B cell (primary cell): Measurements from ENCODE around the gene NOL4L. TPM values are rescaled to one million over a fixed set of nuclear protein-coding genes. Genes with fewer than 3 reads are reported as not detected.

ENCODE experiments used
- ATAC-seq: fragments of 200-7000 bp; cut with Tn5 transposase; one replicate; pipeline ENCODE4 v1.10.0; 2021; ENCODE audit warnings: low read depth, mild to moderate bottlenecking, moderate number of reproducible peaks, moderate library complexity
- CTCF ChIA-PET: fragments of 350-600 bp; sonication (Branson Sonifier 250); formaldehyde crosslinking; loops from one replicate; lab custom pipeline; 2021; ENCODE audit warnings: antibody characterized with exemption, inconsistent platforms; lab: Charles Lee
- POLR2A ChIA-PET: fragments of 350-600 bp; sonication (Branson Sonifier 250); formaldehyde crosslinking; loops from one replicate; lab custom pipeline; 2021; ENCODE audit warnings: antibody characterized with exemption; lab: Charles Lee
- DNase-seq: peaks from one replicate; pipeline ENCODE4 v3.0.0; 2013
- H2AFZ ChIP-seq: 2 replicates; pipeline ENCODE4 v1.6.1; 2012; ENCODE audit warnings: mild to moderate bottlenecking, low read depth, low read length; ENCODE audit not compliant: insufficient read depth, poor library complexity, severe bottlenecking
- H3K27ac ChIP-seq, 2 donors: 1 replicate in 1 of 2; 2 replicates in 1 of 2; pipeline ENCODE4 v1.5.1; 2012 to 2013; ENCODE audit warnings: low read length in 2 of 2, mild to moderate bottlenecking in 2 of 2, moderate library complexity in 1 of 2
- H3K27me3 ChIP-seq, 4 experiments: fragments of 200-600 bp in 1 of 4; sonication (generic) in 1 of 4; replicated peaks in 1 of 4; 1 replicate in 2 of 4; 2 replicates in 2 of 4; pipeline versions ENCODE4 v1.6.1 to v1.7.0; 2013 to 2016; ENCODE audit warnings: low read length in 3 of 4, mild to moderate bottlenecking in 2 of 4, mixed read lengths in 1 of 4, moderate library complexity in 1 of 4; ENCODE audit not compliant: insufficient read depth in 4 of 4, control insufficient read depth in 3 of 4; ENCODE audit errors: control extremely low read depth in 1 of 4
- H3K36me3 ChIP-seq, 2 experiments: replicated peaks in 1 of 2; 1 replicate in 1 of 2; 2 replicates in 1 of 2; pipeline versions ENCODE4 v1.6.1 to v1.7.1; 2013; ENCODE audit warnings: low read length in 1 of 2; ENCODE audit not compliant: insufficient read depth in 2 of 2, control insufficient read depth in 1 of 2; ENCODE audit errors: control extremely low read depth in 1 of 2, extremely low read depth in 1 of 2
- H3K4me1 ChIP-seq, 2 donors: fragments of 200-600 bp in 1 of 2; sonication (generic) in 1 of 2; 1 replicate in 1 of 2; 2 replicates in 1 of 2; pipeline versions ENCODE4 v1.5.1 to v1.6.1; 2013 to 2017; ENCODE audit warnings: low read length in 2 of 2; ENCODE audit not compliant: control insufficient read depth in 2 of 2, insufficient read depth in 2 of 2
- H3K4me2 ChIP-seq: replicated peaks from 2 replicates; pipeline ENCODE3; 2012; ENCODE audit warnings: mild to moderate bottlenecking, low read depth, low read length; ENCODE audit not compliant: poor library complexity, severe bottlenecking
- H3K4me3 ChIP-seq, 5 experiments: fragments of 200-600 bp in 1 of 5; sonication (generic) in 1 of 5; 1 replicate in 3 of 5; 2 replicates in 2 of 5; pipeline versions ENCODE4 v1.5.1 to v1.7.0; 2011 to 2016; ENCODE audit warnings: low read length in 4 of 5, mild to moderate bottlenecking in 4 of 5, low read depth in 2 of 5, control low read depth in 1 of 5, moderate library complexity in 1 of 5; ENCODE audit not compliant: insufficient read depth in 1 of 5; ENCODE audit errors: control extremely low read depth in 1 of 5, extremely low read depth in 1 of 5
- H3K79me2 ChIP-seq: fragments of 200-600 bp; sonication (generic); one replicate; pipeline ENCODE4 v1.6.0; 2016; ENCODE audit warnings: low read length; ENCODE audit not compliant: control insufficient read depth, insufficient read depth
- H3K9ac ChIP-seq: fragments of 200-600 bp; sonication (generic); 2 replicates; pipeline ENCODE4 v1.6.1; 2017; ENCODE audit warnings: mild to moderate bottlenecking, low read length, moderate library complexity
- H3K9me3 ChIP-seq, 3 donors: one replicate each; pipeline versions ENCODE4 v1.6.1 to v1.7.1; 2013; ENCODE audit warnings: low read length in 2 of 3; ENCODE audit not compliant: control insufficient read depth in 2 of 3, insufficient read depth in 1 of 3; ENCODE audit errors: control extremely low read depth in 1 of 3
- H4K20me1 ChIP-seq: 2 replicates; pipeline ENCODE4 v1.6.0; 2012; ENCODE audit warnings: mild to moderate bottlenecking, low read length; ENCODE audit not compliant: insufficient read depth, control insufficient read depth, poor library complexity, severe bottlenecking
- H3K27ac Mint-ChIP-seq: one replicate; pipeline ENCODE4 v1.8.0; 2021; ENCODE audit warnings: mixed read lengths
- H3K27me3 Mint-ChIP-seq: one replicate; pipeline ENCODE4 v1.8.0; 2021; ENCODE audit warnings: mixed read lengths
- H3K4me1 Mint-ChIP-seq: one replicate; pipeline ENCODE4 v1.8.0; 2021; ENCODE audit warnings: mixed read lengths
- H3K4me3 Mint-ChIP-seq: one replicate; pipeline ENCODE4 v1.8.0; 2021; ENCODE audit warnings: mixed read lengths
- H3K9me3 Mint-ChIP-seq: one replicate; pipeline ENCODE4 v1.8.0; 2022; ENCODE audit warnings: mixed read lengths; ENCODE audit not compliant: insufficient read depth
- EZH2 ChIP-seq: IDR thresholded peaks from 2 replicates; pipeline ENCODE4 v1.6.1; 2012; ENCODE audit warnings: borderline replicate concordance, low read depth, mild to moderate bottlenecking, moderate library complexity, low read length; ENCODE audit not compliant: insufficient read depth, poor library complexity, severe bottlenecking
- WGBS: methylation state at CpG from one replicate; pipeline ENCODE4 v1.1.5; 2013; ENCODE audit warnings: missing lambda C conversion rate; ENCODE audit not compliant: insufficient coverage; 5-methylcytosine and 5-hydroxymethylcytosine counted together
- intact Hi-C: fragments of 100-400 bp; cut with micrococcal nuclease; formaldehyde crosslinking; loops from one replicate; pipeline ENCODE4 v1.10.0; 2022
- polyA plus RNA-seq: library from polyadenylated mRNA; depleted of rRNA; stranded (reverse); fragments of >200 nt; gene quantifications from 2 replicates; pipeline ENCODE4 v1.2.3, GENCODE V29; 2012
- total RNA-seq, 2 donors: library from RNA; stranded (reverse); fragments of 120-200 nt in 1 of 2; gene quantifications; 1 replicate in 1 of 2; 2 replicates in 1 of 2; pipeline versions ENCODE4 v1.2.3 to v1.2.4, GENCODE V29; 2013 to 2022
- TF ChIP-seq, protein P1 (sequence below): fragments of 200-600 bp; IDR thresholded peaks from one replicate; pipeline ENCODE4 v1.8.0; 2022; ENCODE audit warnings: antibody characterized with exemption, mild to moderate bottlenecking

The NOL4L gene
- total and polyA plus RNA-seq, 2 donors (not counting 1 experiment from before 2014, with no cell fraction given) = 6.5 to 7.9 TPM

DNA sequence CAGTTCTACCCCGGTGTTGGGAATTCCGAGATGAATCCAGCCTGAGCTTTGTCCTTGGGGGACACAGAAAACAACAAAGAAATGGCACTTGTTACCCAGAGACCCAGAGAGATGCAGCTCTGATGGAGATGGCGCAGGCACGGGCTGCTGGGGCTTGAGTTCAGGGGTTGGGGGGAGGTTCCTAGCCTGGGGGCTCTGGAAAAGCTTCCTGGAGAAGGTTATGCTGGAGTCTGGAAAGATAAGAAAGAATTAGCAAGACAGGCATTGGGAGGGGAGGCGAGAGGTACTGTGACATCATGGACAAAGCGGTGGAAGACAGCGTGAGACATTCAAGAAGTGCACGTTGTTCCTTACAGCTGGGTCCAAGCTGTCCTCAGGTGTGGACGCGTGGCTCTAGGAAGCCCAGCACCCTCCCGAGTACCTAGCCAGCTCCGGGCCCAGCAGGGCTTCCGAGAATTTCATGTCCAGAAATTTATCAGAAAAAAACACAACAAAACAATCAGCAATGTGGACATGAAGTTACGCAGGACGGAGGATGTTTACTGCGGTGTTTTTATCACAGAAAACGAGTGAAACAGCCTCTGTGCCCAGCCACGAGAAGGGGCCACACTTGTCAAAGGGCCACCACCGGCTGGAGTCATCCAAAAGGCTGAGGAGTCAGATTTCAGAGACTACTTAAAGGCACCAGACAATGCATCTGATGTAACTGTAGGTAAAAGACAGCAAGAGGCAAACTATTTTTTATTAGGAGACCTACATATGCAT is 49.1 kb upstream of the NOL4L start:
- ChIA-PET POLR2A (no interaction called here), CTCF (interaction anchor here (0.6 to 2.7 kb wide), 2 partner anchors 18 to 1210 kb away, joined by 3 to 7 read pairs; no protein-coding TSS in a partner anchor)
- H3K4me1 Mint-ChIP-seq = no peaks in the 10 kb centered on the region
- TF ChIP-seq EZH2 = no peak
- TF ChIP-seq, protein P1, sequence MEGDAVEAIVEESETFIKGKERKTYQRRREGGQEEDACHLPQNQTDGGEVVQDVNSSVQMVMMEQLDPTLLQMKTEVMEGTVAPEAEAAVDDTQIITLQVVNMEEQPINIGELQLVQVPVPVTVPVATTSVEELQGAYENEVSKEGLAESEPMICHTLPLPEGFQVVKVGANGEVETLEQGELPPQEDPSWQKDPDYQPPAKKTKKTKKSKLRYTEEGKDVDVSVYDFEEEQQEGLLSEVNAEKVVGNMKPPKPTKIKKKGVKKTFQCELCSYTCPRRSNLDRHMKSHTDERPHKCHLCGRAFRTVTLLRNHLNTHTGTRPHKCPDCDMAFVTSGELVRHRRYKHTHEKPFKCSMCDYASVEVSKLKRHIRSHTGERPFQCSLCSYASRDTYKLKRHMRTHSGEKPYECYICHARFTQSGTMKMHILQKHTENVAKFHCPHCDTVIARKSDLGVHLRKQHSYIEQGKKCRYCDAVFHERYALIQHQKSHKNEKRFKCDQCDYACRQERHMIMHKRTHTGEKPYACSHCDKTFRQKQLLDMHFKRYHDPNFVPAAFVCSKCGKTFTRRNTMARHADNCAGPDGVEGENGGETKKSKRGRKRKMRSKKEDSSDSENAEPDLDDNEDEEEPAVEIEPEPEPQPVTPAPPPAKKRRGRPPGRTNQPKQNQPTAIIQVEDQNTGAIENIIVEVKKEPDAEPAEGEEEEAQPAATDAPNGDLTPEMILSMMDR = no peak
- ATAC-seq = no peak
- Histone ChIP-seq H2AFZ (no peak overlapping the region), H3K9ac (no peak overlapping the region), H3K27me3 (no peaks in the 10 kb centered on the region), H4K20me1 (no peaks in the 10 kb centered on the region), H3K4me2 (no peak overlapping the region), H3K4me3 (no peak overlapping the region), H3K9me3 (no peaks in the 10 kb centered on the region), H3K79me2 (no peaks in the 10 kb centered on the region), H3K36me3 (no peaks in the 10 kb centered on the region), H3K27ac (no peak overlapping the region), H3K4me1 (no peaks in the 10 kb centered on the region)
- DNase-seq = no peak
- no peak overlapping the region for H3K27ac Mint-ChIP-seq
- no peaks in the 10 kb centered on the region for H3K27me3 Mint-ChIP-seq
- WGBS = 85% methylated on average over 18 of the region's 19 CpGs
- no peak overlapping the region for H3K4me3 Mint-ChIP-seq
- no peaks in the 10 kb centered on the region for H3K9me3 Mint-ChIP-seq
- intact Hi-C loops = no loop called here
